ENCODE results near the gene APBA2.

Gene APBA2

DNA sequence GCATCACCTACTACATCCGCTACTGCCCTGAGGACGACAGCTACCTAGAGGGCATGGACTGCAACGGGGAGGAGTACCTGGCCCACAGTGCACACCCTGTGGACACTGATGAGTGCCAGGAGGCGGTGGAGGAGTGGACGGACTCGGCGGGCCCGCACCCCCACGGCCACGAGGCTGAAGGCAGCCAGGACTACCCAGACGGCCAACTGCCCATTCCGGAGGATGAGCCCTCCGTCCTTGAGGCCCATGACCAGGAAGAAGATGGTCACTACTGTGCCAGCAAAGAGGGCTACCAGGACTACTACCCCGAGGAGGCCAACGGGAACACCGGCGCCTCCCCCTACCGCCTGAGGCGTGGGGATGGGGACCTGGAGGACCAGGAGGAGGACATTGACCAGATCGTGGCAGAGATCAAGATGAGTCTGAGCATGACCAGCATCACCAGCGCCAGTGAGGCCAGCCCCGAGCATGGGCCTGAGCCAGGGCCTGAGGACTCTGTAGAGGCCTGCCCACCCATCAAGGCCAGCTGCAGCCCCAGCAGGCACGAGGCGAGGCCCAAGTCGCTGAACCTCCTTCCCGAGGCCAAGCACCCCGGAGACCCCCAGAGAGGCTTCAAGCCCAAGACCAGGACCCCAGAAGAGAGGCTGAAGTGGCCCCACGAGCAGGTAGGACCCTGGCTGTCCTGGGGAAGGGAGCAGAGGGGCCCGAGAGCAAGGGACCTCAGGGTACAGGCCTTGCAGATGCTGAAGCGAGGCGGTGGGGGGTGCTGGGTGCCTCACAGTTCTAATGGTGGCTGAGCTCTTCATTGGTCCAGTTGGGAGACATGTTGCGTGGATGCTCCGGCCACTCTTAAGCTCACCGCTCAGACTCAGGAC is 168.6 kb downstream of the APBA2 start:
- Histone ChIP-seq H3K4me3 (ENCODE audit: low read depth, low read length) (no peak overlapping the region), H3K9me3 (ENCODE audit: control insufficient read depth, insufficient read depth, low read depth, low read length) (no peaks in the 10 kb centered on the region), H3K4me1 (ENCODE audit: control insufficient read depth, insufficient read depth, low read length) (no peaks in the 10 kb centered on the region), H3K27ac (ENCODE audit: extremely low read depth, low read depth, low read length) (no peak overlapping the region), H3K36me3 (ENCODE audit: control insufficient read depth in 2 of 2, insufficient read depth in 1 of 2, low read length in 2 of 2) (no peaks in the 10 kb centered on the region)
- POLR2A ChIA-PET = no interaction called here
- CTCF ChIA-PET = no interaction called here
- TF ChIP-seq BCL11B (tag by site-specific recombination; IDR thresholded peaks at IDR 0.05; ENCODE audit: low read depth) = no peak
- no peak for TF ChIP-seq ZNF837 (tag by site-specific recombination; IDR thresholded peaks at IDR 0.05)
- no peak for TF ChIP-seq ZNF596 (tag by site-specific recombination; IDR thresholded peaks at IDR 0.05)
- TF ChIP-seq PBX3 (CRISPR knock-in tag; IDR thresholded peaks at IDR 0.05) = no peak
- no peak for TF ChIP-seq ZNF221 (tag by site-specific recombination; IDR thresholded peaks at IDR 0.05; ENCODE audit: borderline replicate concordance)
- TF ChIP-seq ZBTB1 (tag by site-specific recombination; IDR thresholded peaks at IDR 0.05) = no peak
- no peak for TF ChIP-seq ZNF202 (tag by site-specific recombination; IDR thresholded peaks at IDR 0.05; ENCODE audit: borderline replicate concordance)
- no peak for TF ChIP-seq KLF8 (tag by site-specific recombination; IDR thresholded peaks at IDR 0.05)
- TF ChIP-seq ZNF26 (tag by site-specific recombination; IDR thresholded peaks at IDR 0.05) = no peak
- TF ChIP-seq, protein P1, sequence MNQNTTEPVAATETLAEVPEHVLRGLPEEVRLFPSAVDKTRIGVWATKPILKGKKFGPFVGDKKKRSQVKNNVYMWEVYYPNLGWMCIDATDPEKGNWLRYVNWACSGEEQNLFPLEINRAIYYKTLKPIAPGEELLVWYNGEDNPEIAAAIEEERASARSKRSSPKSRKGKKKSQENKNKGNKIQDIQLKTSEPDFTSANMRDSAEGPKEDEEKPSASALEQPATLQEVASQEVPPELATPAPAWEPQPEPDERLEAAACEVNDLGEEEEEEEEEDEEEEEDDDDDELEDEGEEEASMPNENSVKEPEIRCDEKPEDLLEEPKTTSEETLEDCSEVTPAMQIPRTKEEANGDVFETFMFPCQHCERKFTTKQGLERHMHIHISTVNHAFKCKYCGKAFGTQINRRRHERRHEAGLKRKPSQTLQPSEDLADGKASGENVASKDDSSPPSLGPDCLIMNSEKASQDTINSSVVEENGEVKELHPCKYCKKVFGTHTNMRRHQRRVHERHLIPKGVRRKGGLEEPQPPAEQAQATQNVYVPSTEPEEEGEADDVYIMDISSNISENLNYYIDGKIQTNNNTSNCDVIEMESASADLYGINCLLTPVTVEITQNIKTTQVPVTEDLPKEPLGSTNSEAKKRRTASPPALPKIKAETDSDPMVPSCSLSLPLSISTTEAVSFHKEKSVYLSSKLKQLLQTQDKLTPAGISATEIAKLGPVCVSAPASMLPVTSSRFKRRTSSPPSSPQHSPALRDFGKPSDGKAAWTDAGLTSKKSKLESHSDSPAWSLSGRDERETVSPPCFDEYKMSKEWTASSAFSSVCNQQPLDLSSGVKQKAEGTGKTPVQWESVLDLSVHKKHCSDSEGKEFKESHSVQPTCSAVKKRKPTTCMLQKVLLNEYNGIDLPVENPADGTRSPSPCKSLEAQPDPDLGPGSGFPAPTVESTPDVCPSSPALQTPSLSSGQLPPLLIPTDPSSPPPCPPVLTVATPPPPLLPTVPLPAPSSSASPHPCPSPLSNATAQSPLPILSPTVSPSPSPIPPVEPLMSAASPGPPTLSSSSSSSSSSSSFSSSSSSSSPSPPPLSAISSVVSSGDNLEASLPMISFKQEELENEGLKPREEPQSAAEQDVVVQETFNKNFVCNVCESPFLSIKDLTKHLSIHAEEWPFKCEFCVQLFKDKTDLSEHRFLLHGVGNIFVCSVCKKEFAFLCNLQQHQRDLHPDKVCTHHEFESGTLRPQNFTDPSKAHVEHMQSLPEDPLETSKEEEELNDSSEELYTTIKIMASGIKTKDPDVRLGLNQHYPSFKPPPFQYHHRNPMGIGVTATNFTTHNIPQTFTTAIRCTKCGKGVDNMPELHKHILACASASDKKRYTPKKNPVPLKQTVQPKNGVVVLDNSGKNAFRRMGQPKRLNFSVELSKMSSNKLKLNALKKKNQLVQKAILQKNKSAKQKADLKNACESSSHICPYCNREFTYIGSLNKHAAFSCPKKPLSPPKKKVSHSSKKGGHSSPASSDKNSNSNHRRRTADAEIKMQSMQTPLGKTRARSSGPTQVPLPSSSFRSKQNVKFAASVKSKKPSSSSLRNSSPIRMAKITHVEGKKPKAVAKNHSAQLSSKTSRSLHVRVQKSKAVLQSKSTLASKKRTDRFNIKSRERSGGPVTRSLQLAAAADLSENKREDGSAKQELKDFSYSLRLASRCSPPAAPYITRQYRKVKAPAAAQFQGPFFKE (tag by site-specific recombination; IDR thresholded peaks at IDR 0.05; ENCODE audit: borderline replicate concordance) = no peak
- no peak for TF ChIP-seq ZNF488 (tag by site-specific recombination; IDR thresholded peaks at IDR 0.05)

DNA sequence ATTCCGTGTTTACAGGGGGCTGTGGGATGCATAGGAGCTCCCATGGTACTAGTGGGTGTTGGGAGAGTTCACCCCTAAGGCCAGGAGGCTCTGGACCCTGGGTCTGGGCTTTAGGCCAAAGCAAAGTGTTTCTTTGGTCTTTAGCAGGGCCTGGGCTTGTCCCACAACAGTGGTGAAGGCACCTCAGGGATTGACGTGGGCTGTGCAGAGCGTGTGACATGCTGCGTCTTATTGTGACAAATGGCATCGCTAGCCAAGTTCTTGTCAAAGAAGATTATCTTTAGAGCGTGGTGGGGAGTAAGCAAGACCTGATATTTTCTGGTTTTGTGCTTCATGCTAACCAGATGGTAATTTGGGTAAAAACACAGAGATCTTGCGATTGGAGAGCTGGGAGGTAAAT is 170.1 kb downstream of the APBA2 start:
- Histone ChIP-seq H3K9me3 (ENCODE audit: control insufficient read depth, insufficient read depth, low read depth, low read length) (no peaks in the 10 kb centered on the region), H3K36me3 (ENCODE audit: control insufficient read depth in 2 of 2, insufficient read depth in 1 of 2, low read length in 2 of 2) (no peaks in the 10 kb centered on the region), H3K4me1 (ENCODE audit: control insufficient read depth, insufficient read depth, low read length) (no peaks in the 10 kb centered on the region), H3K4me3 (ENCODE audit: low read depth, low read length) (no peak overlapping the region), H3K27ac (ENCODE audit: extremely low read depth, low read depth, low read length) (no peak overlapping the region)
- ChIA-PET POLR2A (no interaction called here), CTCF (no interaction called here)
- TF ChIP-seq SCRT2 (tag by site-specific recombination; IDR thresholded peaks at IDR 0.05) = no peak
- TF ChIP-seq, protein P2, sequence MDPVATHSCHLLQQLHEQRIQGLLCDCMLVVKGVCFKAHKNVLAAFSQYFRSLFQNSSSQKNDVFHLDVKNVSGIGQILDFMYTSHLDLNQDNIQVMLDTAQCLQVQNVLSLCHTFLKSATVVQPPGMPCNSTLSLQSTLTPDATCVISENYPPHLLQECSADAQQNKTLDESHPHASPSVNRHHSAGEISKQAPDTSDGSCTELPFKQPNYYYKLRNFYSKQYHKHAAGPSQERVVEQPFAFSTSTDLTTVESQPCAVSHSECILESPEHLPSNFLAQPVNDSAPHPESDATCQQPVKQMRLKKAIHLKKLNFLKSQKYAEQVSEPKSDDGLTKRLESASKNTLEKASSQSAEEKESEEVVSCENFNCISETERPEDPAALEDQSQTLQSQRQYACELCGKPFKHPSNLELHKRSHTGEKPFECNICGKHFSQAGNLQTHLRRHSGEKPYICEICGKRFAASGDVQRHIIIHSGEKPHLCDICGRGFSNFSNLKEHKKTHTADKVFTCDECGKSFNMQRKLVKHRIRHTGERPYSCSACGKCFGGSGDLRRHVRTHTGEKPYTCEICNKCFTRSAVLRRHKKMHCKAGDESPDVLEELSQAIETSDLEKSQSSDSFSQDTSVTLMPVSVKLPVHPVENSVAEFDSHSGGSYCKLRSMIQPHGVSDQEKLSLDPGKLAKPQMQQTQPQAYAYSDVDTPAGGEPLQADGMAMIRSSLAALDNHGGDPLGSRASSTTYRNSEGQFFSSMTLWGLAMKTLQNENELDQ (tag by site-specific recombination; IDR thresholded peaks at IDR 0.05; ENCODE audit: low read depth) = no peak
- no peak for TF ChIP-seq ZNF830 (tag by site-specific recombination; IDR thresholded peaks at IDR 0.05; ENCODE audit: low read depth)
- no peak for TF ChIP-seq ZNF624 (tag by site-specific recombination; IDR thresholded peaks at IDR 0.05)
- no peak for TF ChIP-seq ZNF596 (tag by site-specific recombination; IDR thresholded peaks at IDR 0.05)
- TF ChIP-seq ZNF473 (tag by site-specific recombination; IDR thresholded peaks at IDR 0.05) = no peak
- TF ChIP-seq, protein P3, sequence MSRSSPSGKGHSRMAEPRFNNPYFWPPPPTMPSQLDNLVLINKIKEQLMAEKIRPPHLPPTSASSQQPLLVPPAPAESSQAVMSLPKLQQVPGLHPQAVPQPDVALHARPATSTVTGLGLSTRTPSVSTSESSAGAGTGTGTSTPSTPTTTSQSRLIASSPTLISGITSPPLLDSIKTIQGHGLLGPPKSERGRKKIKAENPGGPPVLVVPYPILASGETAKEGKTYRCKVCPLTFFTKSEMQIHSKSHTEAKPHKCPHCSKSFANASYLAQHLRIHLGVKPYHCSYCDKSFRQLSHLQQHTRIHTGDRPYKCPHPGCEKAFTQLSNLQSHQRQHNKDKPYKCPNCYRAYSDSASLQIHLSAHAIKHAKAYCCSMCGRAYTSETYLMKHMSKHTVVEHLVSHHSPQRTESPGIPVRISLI (tag by site-specific recombination; IDR thresholded peaks at IDR 0.05) = no peak
- TF ChIP-seq ZNF223 (tag by site-specific recombination; IDR thresholded peaks at IDR 0.05) = no peak
- TF ChIP-seq ZNF175 (tag by site-specific recombination; IDR thresholded peaks at IDR 0.05) = no peak
- no peak for TF ChIP-seq ZFP37 (tag by site-specific recombination; IDR thresholded peaks at IDR 0.05)
- no peak for TF ChIP-seq ZNF747 (tag by site-specific recombination; IDR thresholded peaks at IDR 0.05)
- no peak for TF ChIP-seq ZNF169 (tag by site-specific recombination; IDR thresholded peaks at IDR 0.05)
